H1 (cell line): ENCODE measurements around the gene DAND5. TPM values are rescaled to one million over a fixed set of nuclear protein-coding genes. Genes with fewer than 3 reads are reported as not detected.
A peak's percentile ranks its signal among the peaks of the same experiment; 100 is the strongest.

ENCODE experiments used
- CTCF ChIA-PET: fragments of 300-600 bp; sonication (Branson Sonifier 250); formaldehyde crosslinking; loops from one replicate; lab custom pipeline; 2021; ENCODE audit not compliant: partially characterized antibody; lab: Charles Lee
- POLR2A ChIA-PET: fragments of 300-600 bp; sonication (Branson Sonifier 250); formaldehyde crosslinking; loops from one replicate; lab custom pipeline; 2021; ENCODE audit warnings: inconsistent platforms; ENCODE audit not compliant: partially characterized antibody; lab: Charles Lee
- DNase-seq, 2 experiments: peaks; one replicate each; pipeline versions ENCODE4 v3.0.0 to v3.0.0-alpha.2; 2010 to 2022; ENCODE audit warnings: low spot score in 2 of 2, low read depth in 1 of 2, mixed read lengths in 1 of 2
- FAIRE-seq: peaks from 2 replicates; lab custom pipeline; 2011; peaks lifted over from hg19 to GRCh38; lab: Jason Lieb, UNC
- H2AFZ ChIP-seq: 2 replicates; pipeline ENCODE4 v1.8.1; 2012; ENCODE audit warnings: low read length, inconsistent platforms
- H2AK5ac ChIP-seq: 2 replicates; pipeline ENCODE4 v1.6.1; 2013; ENCODE audit warnings: low read depth, low read length
- H2BK120ac ChIP-seq: replicated peaks from 2 replicates; pipeline ENCODE3; 2013; ENCODE audit warnings: low read depth, low read length, inconsistent platforms
- H2BK12ac ChIP-seq: 2 replicates; pipeline ENCODE4 v1.6.1; 2013; ENCODE audit warnings: low read depth, low read length
- H2BK15ac ChIP-seq: 2 replicates; pipeline ENCODE4 v1.6.1; 2013; ENCODE audit warnings: low read length
- H2BK20ac ChIP-seq: 2 replicates; pipeline ENCODE4 v1.6.1; 2013; ENCODE audit warnings: low read length
- H2BK5ac ChIP-seq: 2 replicates; pipeline ENCODE4 v1.6.1; 2013; ENCODE audit warnings: low read depth, low read length
- H3K14ac ChIP-seq: 2 replicates; pipeline ENCODE4 v1.6.1; 2013; ENCODE audit warnings: inconsistent platforms; ENCODE audit not compliant: insufficient read length
- H3K18ac ChIP-seq: 2 replicates; pipeline ENCODE4 v1.6.1; 2013; ENCODE audit warnings: low read length; ENCODE audit errors: extremely low read depth
- H3K23ac ChIP-seq: 2 replicates; pipeline ENCODE4 v1.6.1; 2013; ENCODE audit warnings: inconsistent platforms; ENCODE audit not compliant: insufficient read length
- H3K23me2 ChIP-seq: 2 replicates; pipeline ENCODE4 v1.6.1; 2013; ENCODE audit warnings: low read depth, low read length
- H3K27ac ChIP-seq: 2 replicates; pipeline ENCODE4 v1.6.1; 2011; ENCODE audit warnings: low read depth, low read length, inconsistent platforms
- H3K27me3 ChIP-seq, 4 experiments: replicated peaks in 1 of 4; 1 replicate in 1 of 4; 2 replicates in 3 of 4; pipeline versions ENCODE4 v1.6.1 to v1.8.1; 2011 to 2013; ENCODE audit warnings: low read length in 3 of 4, mild to moderate bottlenecking in 3 of 4, inconsistent platforms in 2 of 4, mixed read lengths in 2 of 4, moderate library complexity in 1 of 4; ENCODE audit not compliant: control insufficient read depth in 3 of 4, insufficient read depth in 3 of 4; ENCODE audit errors: extremely low read depth in 1 of 4
- H3K36me3 ChIP-seq, 4 experiments: 2 replicates each; pipeline versions ENCODE4 v1.6.1 to v1.8.1; 2011 to 2013; ENCODE audit warnings: mild to moderate bottlenecking in 4 of 4, low read length in 3 of 4, moderate library complexity in 2 of 4, control low read depth in 1 of 4, inconsistent platforms in 1 of 4; ENCODE audit not compliant: insufficient read depth in 4 of 4, control insufficient read depth in 2 of 4
- H3K4ac ChIP-seq: replicated peaks from 2 replicates; pipeline ENCODE3; 2013; ENCODE audit warnings: low read length, low read depth, mixed read lengths, inconsistent platforms; ENCODE audit not compliant: insufficient read length
- H3K4me1 ChIP-seq, 4 experiments: replicated peaks in 1 of 4; 1 replicate in 1 of 4; 2 replicates in 3 of 4; pipeline versions ENCODE4 v1.6.1 to v1.8.1; 2011 to 2013; ENCODE audit warnings: low read length in 3 of 4, inconsistent platforms in 2 of 4, mixed read lengths in 1 of 4; ENCODE audit not compliant: insufficient read depth in 4 of 4, control insufficient read depth in 3 of 4
- H3K4me2 ChIP-seq, 2 experiments: 2 replicates each; pipeline versions ENCODE4 v1.6.1 to v1.8.1; 2011 to 2013; ENCODE audit warnings: low read depth in 2 of 2, low read length in 2 of 2, control low read depth in 1 of 2, inconsistent platforms in 1 of 2, mild to moderate bottlenecking in 1 of 2; ENCODE audit not compliant: insufficient read depth in 1 of 2
- H3K4me3 ChIP-seq, 4 experiments: fragments of 200-600, 300-600 bp in 1 of 4; sonication (generic), shearing (Covaris generic), sonication (Bioruptor Twin) in 1 of 4; 2 replicates each; pipeline versions ENCODE4 v1.5.1 to v1.8.1; 2011 to 2016; ENCODE audit warnings: low read length in 4 of 4, low read depth in 3 of 4, control low read depth in 2 of 4, inconsistent platforms in 2 of 4, mild to moderate bottlenecking in 2 of 4, mixed read lengths in 1 of 4, moderate library complexity in 1 of 4; ENCODE audit not compliant: insufficient read depth in 2 of 4; ENCODE audit errors: extremely low read depth in 1 of 4
- H3K56ac ChIP-seq: replicated peaks from 2 replicates; pipeline ENCODE3; 2013; ENCODE audit warnings: low read depth, mild to moderate bottlenecking, mixed read lengths, low read length, inconsistent platforms; ENCODE audit not compliant: insufficient read length
- H3K79me1 ChIP-seq: 2 replicates; pipeline ENCODE4 v1.6.1; 2013; ENCODE audit warnings: low read depth, low read length, control low read depth
- H3K79me2 ChIP-seq, 2 experiments: 2 replicates each; pipeline versions ENCODE4 v1.6.1 to v1.8.1; 2012 to 2013; ENCODE audit warnings: low read length in 2 of 2, mild to moderate bottlenecking in 2 of 2, inconsistent platforms in 1 of 2; ENCODE audit not compliant: insufficient read depth in 2 of 2, control insufficient read depth in 1 of 2
- H3K9ac ChIP-seq, 4 experiments: replicated peaks in 1 of 4; 1 replicate in 1 of 4; 2 replicates in 3 of 4; pipeline versions ENCODE4 v1.6.1 to v1.8.1; 2011 to 2013; ENCODE audit warnings: low read depth in 3 of 4, low read length in 3 of 4, control low read depth in 2 of 4, mild to moderate bottlenecking in 2 of 4, moderate library complexity in 2 of 4, inconsistent platforms in 1 of 4; ENCODE audit errors: extremely low read depth in 1 of 4
- H3K9me3 ChIP-seq, 2 experiments: 2 replicates each; pipeline versions ENCODE4 v1.6.1 to v1.8.1; 2012 to 2013; ENCODE audit warnings: mild to moderate bottlenecking in 2 of 2, moderate library complexity in 2 of 2, control low read depth in 1 of 2, inconsistent platforms in 1 of 2, low read depth in 1 of 2, low read length in 1 of 2, mixed read lengths in 1 of 2; ENCODE audit not compliant: insufficient read depth in 2 of 2
- H4K20me1 ChIP-seq, 2 experiments: replicated peaks in 1 of 2; 2 replicates each; pipeline versions ENCODE3 to v1.8.1; 2011 to 2013; ENCODE audit warnings: inconsistent platforms in 2 of 2, low read length in 2 of 2, mild to moderate bottlenecking in 1 of 2; ENCODE audit not compliant: insufficient read depth in 2 of 2, control insufficient read depth in 1 of 2
- H4K5ac ChIP-seq: 2 replicates; pipeline ENCODE4 v1.6.1; 2013; ENCODE audit warnings: low read length, low read depth, mixed read lengths, inconsistent platforms; ENCODE audit not compliant: insufficient read length
- H4K8ac ChIP-seq: 2 replicates; pipeline ENCODE4 v1.8.0; 2013; ENCODE audit warnings: mild to moderate bottlenecking, moderate library complexity, low read length, inconsistent platforms; ENCODE audit not compliant: insufficient read depth; ENCODE audit errors: extremely low read depth
- H4K91ac ChIP-seq: replicated peaks from 2 replicates; pipeline ENCODE3; 2013; ENCODE audit warnings: low read length, mixed read lengths, inconsistent platforms; ENCODE audit not compliant: insufficient read length
- CEBPB ChIP-seq: IDR thresholded peaks from 2 replicates; pipeline ENCODE4 v1.6.1; 2012; ENCODE audit warnings: low read depth, low read length
- CHD1 ChIP-seq: IDR thresholded peaks from 2 replicates; pipeline ENCODE4 v1.6.1; 2012; ENCODE audit warnings: low read depth, low read length, improper control_type of control experiment
- HDAC6 ChIP-seq: IDR thresholded peaks from one replicate; pipeline ENCODE4 v1.7.1; 2012; ENCODE audit warnings: low read depth, mild to moderate bottlenecking, inconsistent platforms, low read length, moderate library complexity
- KDM4A ChIP-seq: IDR thresholded peaks from one replicate; pipeline ENCODE4 v1.7.1; 2012; ENCODE audit warnings: low read depth, mild to moderate bottlenecking, moderate library complexity, low read length, inconsistent platforms; ENCODE audit not compliant: severe bottlenecking
- PHF8 ChIP-seq: fragments of 200-600 bp; sonication (generic); conservative IDR thresholded peaks from 2 replicates; pipeline ENCODE4 v1.7.1; 2012; ENCODE audit warnings: low read depth, mild to moderate bottlenecking, inconsistent platforms, low read length, moderate library complexity
- POLR2A ChIP-seq, 2 experiments: IDR thresholded peaks; 1 replicate in 1 of 2; 2 replicates in 1 of 2; pipeline ENCODE4 v1.6.1; 2011; ENCODE audit warnings: low read depth in 2 of 2, low read length in 2 of 2, mild to moderate bottlenecking in 2 of 2; ENCODE audit errors: control extremely low read depth in 1 of 2
- RBBP5 ChIP-seq: IDR thresholded peaks from 2 replicates; pipeline ENCODE4 v1.7.1; 2012; ENCODE audit warnings: low read depth, mild to moderate bottlenecking, inconsistent platforms, low read length, moderate library complexity, borderline replicate concordance
- RNF2 ChIP-seq: fragments of 200-900, 300-1000 bp; sonication (generic); IDR thresholded peaks from 2 replicates; pipeline ENCODE4 v1.7.1; 2016; ENCODE audit warnings: borderline replicate concordance, low read depth, mild to moderate bottlenecking, antibody characterized with exemption, low read length; ENCODE audit not compliant: poor library complexity, severe bottlenecking; ENCODE audit errors: missing control alignments
- SIRT6 ChIP-seq: IDR thresholded peaks from one replicate; pipeline ENCODE4 v1.7.1; 2012; ENCODE audit warnings: low read length, inconsistent platforms
- TAF1 ChIP-seq: IDR thresholded peaks from 2 replicates; pipeline ENCODE4 v1.6.1; 2011; ENCODE audit warnings: mild to moderate bottlenecking, low read depth, low read length
- YY1 ChIP-seq: IDR thresholded peaks from 2 replicates; pipeline ENCODE4 v1.6.1; 2011; ENCODE audit warnings: low read depth, mild to moderate bottlenecking, low read length
- whole genome bisulfite sequencing, 2 experiments: shearing (Covaris generic) in 1 of 2; methylation state at CpG; one replicate each; pipeline versions ENCODE4 v1.1.6 to v1.1.7; 2013 to 2015; ENCODE audit warnings: low lambda C conversion rate in 2 of 2, mixed read lengths in 2 of 2, inconsistent platforms in 1 of 2, low coverage in 1 of 2, missing lambda C conversion rate in 1 of 2; ENCODE audit not compliant: insufficient replicate concordance in 2 of 2, insufficient coverage in 1 of 2, insufficient read length in 1 of 2; ENCODE audit errors: extremely low coverage in 1 of 2, missing lambda C conversion rate in 1 of 2; 5-methylcytosine and 5-hydroxymethylcytosine counted together
- polyA plus RNA-seq, 7 experiments: library from polyadenylated mRNA; depleted of rRNA in 3 of 7; stranded (reverse) in 5 of 7; unstranded in 2 of 7; fragments of >200 nt in 5 of 7; fragments of 200-250 nt in 2 of 7; gene quantifications; 1 replicate in 5 of 7; 2 replicates in 1 of 7; 4 replicates in 1 of 7; pipeline versions ENCODE4 v1.2.1 to v1.2.3, GENCODE V29; 2011 to 2013; ENCODE audit warnings: missing spikeins in 2 of 7, mixed read lengths in 2 of 7
- total RNA-seq: library from RNA; stranded (reverse); fragmentation: NEBNext Ultra II Directional; extraction: Animal tissue kit (Norgen Biotek cat#: 25700); gene quantifications from 2 replicates; pipeline ENCODE4 v1.2.1, GENCODE V29; 2021

Gene DAND5
- total and polyA plus RNA-seq, 2 of the 8 experiments (the other 6 are each of a cell fraction or from before 2014, with no cell fraction given) = 0.14 to 0.17 TPM

DNA sequence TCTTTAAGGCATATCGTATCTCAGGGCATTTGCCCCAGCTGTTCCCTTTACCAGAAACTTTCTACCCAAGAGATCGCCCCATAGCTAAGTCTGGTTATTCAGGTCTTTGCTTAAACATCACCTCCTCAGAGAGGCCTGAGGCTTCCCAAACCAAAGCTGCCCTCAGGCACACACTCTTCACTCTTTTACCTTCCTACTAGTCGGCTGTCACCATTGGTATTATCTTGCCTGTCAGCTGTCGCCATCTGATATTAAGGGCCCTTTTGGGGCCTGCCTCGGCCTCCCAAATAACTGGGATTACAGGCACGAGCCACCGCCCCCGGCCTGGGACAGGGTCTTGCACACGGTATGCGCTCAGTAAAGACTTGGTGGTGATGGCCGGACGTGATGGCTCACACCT is 13.4 kb upstream of the DAND5 start:
- H3K14ac ChIP-seq = no peak overlapping the region
- ChIA-PET CTCF (interaction anchor here (0.6 to 6.7 kb wide), 2 partner anchors 11 to 765 kb away, joined by 3 to 62 read pairs; no protein-coding TSS in a partner anchor), POLR2A (interaction anchor here (1.0 to 8.1 kb wide), 16 partner anchors 7 to 163 kb away, joined by 3 to 71 read pairs (median 4); partner anchors contain the start of genes CALR, KLF1, RAD23A and SYCE2)
- H3K18ac ChIP-seq = no peak overlapping the region
- FAIRE-seq = no peak
- H3K4me1 ChIP-seq = peaks cover 0 to 4% (median 2%) of the 10 kb centered on the region in 4 experiments; a peak in 3 of 7 replicates
- H3K4ac ChIP-seq = no peak overlapping the region
- H3K23ac ChIP-seq = no peak overlapping the region
- H2AFZ ChIP-seq = no peak overlapping the region
- no peak overlapping the region for H2BK5ac ChIP-seq
- H3K79me1 ChIP-seq = peaks cover 4% of the 10 kb centered on the region; the same call in 1 of the 2 replicates
- no peaks in the 10 kb centered on the region for H3K27me3 ChIP-seq
- H4K91ac ChIP-seq = no peak overlapping the region
- H2BK15ac ChIP-seq = no peak overlapping the region
- no peak overlapping the region for H2BK20ac ChIP-seq
- H3K4me2 ChIP-seq = peak overlapping the region; percentile 67 to 81
- no peak overlapping the region for H4K5ac ChIP-seq
- H2BK120ac ChIP-seq = no peak overlapping the region
- peak overlapping the region; percentile 82 to 91 (median 88); a peak in 7 of 8 replicates for H3K4me3 ChIP-seq
- H3K9me3 ChIP-seq = no peaks in the 10 kb centered on the region; a peak in 1 of 4 replicates
- H4K20me1 ChIP-seq = peaks cover 0 to 9% of the 10 kb centered on the region in 2 experiments
- no peak overlapping the region for H4K8ac ChIP-seq
- H2BK12ac ChIP-seq = no peak overlapping the region
- H3K56ac ChIP-seq = no peak overlapping the region
- peaks cover 6% of the 10 kb centered on the region for H3K23me2 ChIP-seq
- WGBS, 2 experiments = 71% methylated on average over 12 of the region's 12 CpGs; no CpG with 5 or more reads in 1 of the 2 experiments
- DNase-seq = no peak
- H2AK5ac ChIP-seq = no peak overlapping the region; the same call in 1 of the 2 replicates
- peak overlapping the region in 3 of 4 experiments; percentile 25 to 95 (median 58); a peak in 3 of 7 replicates for H3K9ac ChIP-seq
- peaks cover 4 to 27% of the 10 kb centered on the region in 2 experiments; a peak in 3 of 4 replicates for H3K79me2 ChIP-seq
- no peak overlapping the region for H3K27ac ChIP-seq
- H3K36me3 ChIP-seq = peaks cover 3 to 32% (median 5%) of the 10 kb centered on the region in 4 experiments; a peak in 4 of 8 replicates
- TF ChIP-seq RNF2 (no peak), POLR2A (IDR thresholded peaks at IDR 0.05; ENCODE audit: control extremely low read depth in 1 of 2, low read depth in 2 of 2, low read length in 2 of 2) (no peak), CEBPB (no peak), SIRT6 (no peak), HDAC6 (no peak), YY1 (no peak), TAF1 (no peak), PHF8 (no peak), CHD1 (no peak), KDM4A (no peak), RBBP5 (no peak)
